HepG2 (cell line): ENCODE measurements around the gene CCL17. TPM values are rescaled to one million over a fixed set of nuclear protein-coding genes. Genes with fewer than 3 reads are reported as not detected.

Experiments
- AHR ChIP-seq: IDR thresholded peaks from 2 replicates; pipeline ENCODE4 v1.6.1; 2018; ENCODE audit warnings: missing genetic modification reagents, missing compliant biosample characterization
- ATF7-NPFF ChIP-seq: sonication (generic); formaldehyde crosslinking; IDR thresholded peaks from 2 replicates; pipeline ENCODE4 v1.8.1; 2023; ENCODE audit warnings: mild to moderate bottlenecking, low read depth, missing genetic modification reagents, moderate library complexity
- DRAP1 ChIP-seq: IDR thresholded peaks from 2 replicates; pipeline ENCODE4 v1.6.1; 2016; ENCODE audit warnings: missing genetic modification reagents, missing compliant biosample characterization
- EEA1 ChIP-seq: sonication (generic); formaldehyde crosslinking; IDR thresholded peaks from 2 replicates; pipeline ENCODE4 v1.5.1; 2020; ENCODE audit warnings: mild to moderate bottlenecking, missing genetic modification reagents, borderline replicate concordance
- ETS1 ChIP-seq: sonication (generic); formaldehyde crosslinking; IDR thresholded peaks from 2 replicates; pipeline ENCODE4 v1.4.0; 2020; ENCODE audit warnings: missing genetic modification reagents
- HMGA1 ChIP-seq: sonication (generic); formaldehyde crosslinking; conservative IDR thresholded peaks from 2 replicates; pipeline ENCODE4 v1.4.0; 2020; ENCODE audit warnings: missing genetic modification reagents
- PCBP2 ChIP-seq: fragments of 200-400 bp; formaldehyde crosslinking; optimal IDR thresholded peaks from 2 replicates; pipeline ENCODE3; 2018; ENCODE audit warnings: low read length, low read depth; ENCODE audit not compliant: poor library complexity, severe bottlenecking
- PRMT3 ChIP-seq: sonication (generic); formaldehyde crosslinking; IDR thresholded peaks from 2 replicates; pipeline ENCODE4 v1.8.1; 2022; ENCODE audit warnings: low read depth, mild to moderate bottlenecking, moderate library complexity, missing genetic modification reagents, borderline replicate concordance
- PRPF4 ChIP-seq: fragments of 200-400 bp; formaldehyde crosslinking; IDR thresholded peaks from 2 replicates; pipeline ENCODE4 v1.6.1; 2016; ENCODE audit warnings: low read length, low read depth; ENCODE audit not compliant: poor library complexity, severe bottlenecking
- SETDB1 ChIP-seq: sonication (generic); formaldehyde crosslinking; IDR thresholded peaks from 2 replicates; pipeline ENCODE4 v1.5.1; 2020; ENCODE audit warnings: missing genetic modification reagents, mild to moderate bottlenecking, borderline replicate concordance
- TERF1 ChIP-seq: sonication (generic); formaldehyde crosslinking; IDR thresholded peaks from 2 replicates; pipeline ENCODE4 v1.8.0; 2022; ENCODE audit warnings: mild to moderate bottlenecking, missing genetic modification reagents, moderate library complexity
- TRAFD1 ChIP-seq: sonication (generic); formaldehyde crosslinking; IDR thresholded peaks from 2 replicates; pipeline ENCODE4 v1.5.1; 2020; ENCODE audit warnings: missing genetic modification reagents, mild to moderate bottlenecking, borderline replicate concordance
- XBP1 ChIP-seq: sonication (generic); formaldehyde crosslinking; IDR thresholded peaks from 2 replicates; pipeline ENCODE4 v1.5.0; 2020; ENCODE audit warnings: missing genetic modification reagents
- YY1 ChIP-seq: IDR thresholded peaks from 2 replicates; pipeline ENCODE4 v1.6.1; 2011; ENCODE audit warnings: low read length, low read depth, moderate library complexity, mild to moderate bottlenecking; ENCODE audit not compliant: insufficient read depth, insufficient replicate concordance
- ZMYM4 ChIP-seq: sonication (generic); formaldehyde crosslinking; IDR thresholded peaks from 2 replicates; pipeline ENCODE4 v1.8.1; 2023; ENCODE audit warnings: mild to moderate bottlenecking, missing genetic modification reagents
- ZNF205 ChIP-seq: IDR thresholded peaks from 2 replicates; pipeline ENCODE4 v1.6.1; 2018; ENCODE audit warnings: missing biosample characterization, missing genetic modification reagents
- ZNF337 ChIP-seq: sonication (generic); formaldehyde crosslinking; IDR thresholded peaks from 2 replicates; pipeline ENCODE4 v1.5.1; 2020; ENCODE audit warnings: missing genetic modification reagents, low read depth, mild to moderate bottlenecking, borderline replicate concordance
- ZNF33A ChIP-seq: sonication (generic); formaldehyde crosslinking; IDR thresholded peaks from 2 replicates; pipeline ENCODE4 v1.5.1; 2020; ENCODE audit warnings: missing genetic modification reagents, mild to moderate bottlenecking, moderate library complexity, borderline replicate concordance
- ZNF563 ChIP-seq: sonication (generic); formaldehyde crosslinking; IDR thresholded peaks from 2 replicates; pipeline ENCODE4 v1.8.0; 2022; ENCODE audit warnings: mild to moderate bottlenecking, moderate library complexity, missing genetic modification reagents
- ZNF569 ChIP-seq: sonication (generic); formaldehyde crosslinking; IDR thresholded peaks from 2 replicates; pipeline ENCODE4 v1.5.0; 2020; ENCODE audit warnings: mild to moderate bottlenecking, missing genetic modification reagents, moderate library complexity, borderline replicate concordance
- ZNF639 ChIP-seq: conservative IDR thresholded peaks from 2 replicates; pipeline ENCODE4 v1.6.1; 2018; ENCODE audit warnings: missing genetic modification reagents
- ZNF878 ChIP-seq: sonication (generic); formaldehyde crosslinking; IDR thresholded peaks from 2 replicates; pipeline ENCODE4 v1.8.1; 2023; ENCODE audit warnings: mild to moderate bottlenecking, missing genetic modification reagents, moderate library complexity
- ZNF879 ChIP-seq: sonication (generic); formaldehyde crosslinking; IDR thresholded peaks from 2 replicates; pipeline ENCODE4 v1.8.1; 2023; ENCODE audit warnings: missing genetic modification reagents
- polyA plus RNA-seq, 8 experiments: library from polyadenylated mRNA; depleted of rRNA in 3 of 8; stranded (reverse) in 7 of 8; unstranded in 1 of 8; fragments of >200 nt; fragmentation: Illumina TruSeq in 4 of 8; extraction: Trizol in 4 of 8; gene quantifications; 2 replicates each; pipeline versions ENCODE4 v1.2.1 to v1.2.3, GENCODE V29; 2011 to 2016; ENCODE audit warnings: low read depth in 4 of 8, missing spikeins in 1 of 8, mixed read lengths in 1 of 8; ENCODE audit not compliant: insufficient read depth in 1 of 8
- total RNA-seq, 5 experiments: library from RNA; depleted of rRNA; stranded (reverse); fragments of >200 nt; fragmentation: Illumina TruSeq; extraction: Trizol; gene quantifications; 2 replicates each; pipeline ENCODE4 v1.2.3, GENCODE V29; 2016; ENCODE audit warnings: low read depth in 1 of 5

Gene CCL17
- total and polyA plus RNA-seq, 2 of the 13 experiments (the other 11 are each of a cell fraction or from before 2014, with no cell fraction given): not detected

GRCh38 chr16:57372372-57373116 is 32.0 kb upstream of the CCL17 start, which contains the start of gene CX3CL1 (continued):
- TF ChIP-seq ATF7-NPFF: no peak
- TF ChIP-seq DRAP1 (CRISPR knock-in tag): peak; percentile 98
- 0 out of 2 replicates have a peak, but pooled peaks have one; percentile 19 for TF ChIP-seq ZNF569 (CRISPR knock-in tag)
- TF ChIP-seq AHR (CRISPR knock-in tag): peak; percentile 64; the same call in 1 of the 2 replicates
- TF ChIP-seq EEA1 (CRISPR knock-in tag): no peak; the same call in 1 of the 2 replicates
- 0 out of 2 replicates have a peak, but pooled peaks have one; percentile 25 for TF ChIP-seq TRAFD1 (CRISPR knock-in tag)
- TF ChIP-seq ZMYM4: peak; percentile 62; the same call in 1 of the 2 replicates
- peak; percentile 78; the same call in 1 of the 2 replicates for TF ChIP-seq XBP1 (CRISPR knock-in tag)
- TF ChIP-seq ZNF878 (CRISPR knock-in tag): peak; percentile 96
- TF ChIP-seq YY1: peak; percentile 45
- TF ChIP-seq ZNF33A (CRISPR knock-in tag): peak; percentile 61
- peak; percentile 80; the same call in 1 of the 2 replicates for TF ChIP-seq ZNF337
- no peak for TF ChIP-seq PCBP2
- TF ChIP-seq ETS1 (CRISPR knock-in tag): no peak
- no peak; the same call in 1 of the 2 replicates for TF ChIP-seq ZNF879 (CRISPR knock-in tag)
- TF ChIP-seq PRMT3 (CRISPR knock-in tag): peak; percentile 44; the same call in 1 of the 2 replicates
- no peak for TF ChIP-seq HMGA1 (CRISPR knock-in tag)
- no peak for TF ChIP-seq ZNF205
- TF ChIP-seq TERF1 (CRISPR knock-in tag): no peak
- TF ChIP-seq SETDB1 (CRISPR knock-in tag): no peak; the same call in 1 of the 2 replicates
- TF ChIP-seq ZNF563 (CRISPR knock-in tag): peak; percentile 77
- TF ChIP-seq PRPF4: peak; percentile 17
- TF ChIP-seq ZNF639 (CRISPR knock-in tag): no peak; the same call in none of the 2 replicates
